ENCODE data around the gene MB. TPM values are rescaled to one million over a fixed set of nuclear protein-coding genes. Genes with fewer than 3 reads are reported as not detected.

The MB gene
- polyA plus RNA-seq, 3 donors = not detected

- Mint-ChIP-seq H3K4me3 (peak overlapping the region in 1 of 2 donors; percentile 9), H3K4me1 (peaks cover 40% of the 10 kb centered on the region), H3K27me3 (ENCODE audit: low read depth in 3 of 3) (peaks cover 4 to 5% (median 5%) of the 10 kb centered on the region in 3 donors), H3K27ac (peak overlapping the region; percentile 7 to 82 (median 67)), H3K9me3 (no peaks in the 10 kb centered on the region), H3K36me3 (no peaks in the 10 kb centered on the region)
- Histone ChIP-seq H3K9me3 (replicated peaks in 1 of 2; ENCODE audit: control insufficient read depth in 1 of 2, insufficient read depth in 1 of 2, low read length in 2 of 2) (no peaks in the 10 kb centered on the region), H2AFZ (ENCODE audit: insufficient read depth, low read depth, low read length, poor library complexity, severe bottlenecking) (peak overlapping the region; percentile 28), H3K36me3 (replicated peaks in 1 of 2; ENCODE audit: control insufficient read depth in 1 of 2, insufficient read depth in 2 of 2, low read length in 2 of 2) (no peaks in the 10 kb centered on the region), H3K4me1 (ENCODE audit: control insufficient read depth in 1 of 2, insufficient read depth in 2 of 2, low read length in 2 of 2) (peaks cover 15 to 31% of the 10 kb centered on the region in 2 donors), H4K20me1 (ENCODE audit: insufficient read depth, low read length) (no peaks in the 10 kb centered on the region), H3K79me2 (ENCODE audit: insufficient read depth, low read length) (no peaks in the 10 kb centered on the region), H3K27me3 (ENCODE audit: control insufficient read depth in 2 of 2, insufficient read depth in 2 of 2, low read length in 2 of 2) (no peaks in the 10 kb centered on the region), H3K4me2 (replicated peaks; ENCODE audit: extremely low read depth, low read length, poor library complexity, severe bottlenecking) (no peak overlapping the region), H3K27ac (ENCODE audit: low read depth in 1 of 2, low read length in 2 of 2) (peak overlapping the region in 1 of 2 donors; percentile 22), H3K9ac (ENCODE audit: insufficient read depth, low read length, poor library complexity, severe bottlenecking) (peak overlapping the region; percentile 6), H3K4me3 (replicated peaks in 1 of 3; ENCODE audit: low read depth in 2 of 3, low read length in 3 of 3) (no peak overlapping the region)
- TF ChIP-seq CTCF (IDR thresholded peaks at IDR 0.05) = no peak
- intact Hi-C loops (cut with micrococcal nuclease) = loop anchor here in 1 of 2 donors (10.0 kb wide), 1 partner anchor 281 kb away; no protein-coding TSS in a partner anchor
- 28% methylated on average over 3 of the region's 5 CpGs for WGBS (ENCODE audit: insufficient coverage)
- peak; percentile 35 to 50 (median 46) for DNase-seq
These were observed 16.9 kb upstream of the MB start for GRCh38 chr22:35634015-35634414.

GRCh38 chr22:35633520-35633919 is 16.4 kb upstream of the MB start:
- no peak for DNase-seq
- Histone ChIP-seq H3K27me3 (ENCODE audit: control insufficient read depth in 2 of 2, insufficient read depth in 2 of 2, low read length in 2 of 2) (peaks cover 0 to 3% of the 10 kb centered on the region in 2 donors), H3K79me2 (ENCODE audit: insufficient read depth, low read length) (no peaks in the 10 kb centered on the region), H3K9me3 (replicated peaks in 1 of 2; ENCODE audit: control insufficient read depth in 1 of 2, insufficient read depth in 1 of 2, low read length in 2 of 2) (peaks cover 0 to 3% of the 10 kb centered on the region in 2 donors), H3K9ac (ENCODE audit: insufficient read depth, low read length, poor library complexity, severe bottlenecking) (no peak overlapping the region), H3K4me3 (replicated peaks in 1 of 3; ENCODE audit: low read depth in 2 of 3, low read length in 3 of 3) (no peak overlapping the region), H3K4me2 (replicated peaks; ENCODE audit: extremely low read depth, low read length, poor library complexity, severe bottlenecking) (no peak overlapping the region), H4K20me1 (ENCODE audit: insufficient read depth, low read length) (no peaks in the 10 kb centered on the region), H3K27ac (ENCODE audit: low read depth in 1 of 2, low read length in 2 of 2) (no peak overlapping the region), H2AFZ (ENCODE audit: insufficient read depth, low read depth, low read length, poor library complexity, severe bottlenecking) (no peak overlapping the region), H3K4me1 (ENCODE audit: control insufficient read depth in 1 of 2, insufficient read depth in 2 of 2, low read length in 2 of 2) (peaks cover 15 to 31% of the 10 kb centered on the region in 2 donors), H3K36me3 (replicated peaks in 1 of 2; ENCODE audit: control insufficient read depth in 1 of 2, insufficient read depth in 2 of 2, low read length in 2 of 2) (no peaks in the 10 kb centered on the region)
- Mint-ChIP-seq H3K36me3 (no peaks in the 10 kb centered on the region), H3K27ac (peak overlapping the region in 6 of 7 donors; percentile 2 to 74 (median 30)), H3K9me3 (peaks cover 0 to 4% (median 0%) of the 10 kb centered on the region in 7 donors), H3K4me1 (peaks cover 40% of the 10 kb centered on the region), H3K27me3 (ENCODE audit: low read depth in 3 of 3) (peaks cover 5 to 7% (median 6%) of the 10 kb centered on the region in 3 donors), H3K4me3 (no peak overlapping the region)
- intact Hi-C loops (cut with micrococcal nuclease) = loop anchor here in 1 of 2 donors (10.0 kb wide), 1 partner anchor 281 kb away; no protein-coding TSS in a partner anchor
- no peak for TF ChIP-seq CTCF (IDR thresholded peaks at IDR 0.05)
- WGBS (ENCODE audit: insufficient coverage) = 96% methylated on average over 17 of the region's 18 CpGs
